HepG2 (cell line): Measurements from ENCODE around the gene ANKRD35.

Experiments
- JUN ChIP-seq: sonication (generic); formaldehyde crosslinking; IDR thresholded peaks from 2 replicates; pipeline ENCODE4 v1.4.0; 2020; ENCODE audit warnings: mild to moderate bottlenecking, missing genetic modification reagents
- NFE2L2 ChIP-seq: fragments of 150-350 bp; IDR thresholded peaks from 2 replicates; pipeline ENCODE4 v1.6.1; 2014; ENCODE audit warnings: low read length
- NR2F2 ChIP-seq: IDR thresholded peaks from 2 replicates; pipeline ENCODE4 v1.6.1; 2012; ENCODE audit warnings: low read depth, inconsistent platforms, borderline replicate concordance
- POLR2A ChIP-seq, 2 experiments: IDR thresholded peaks; 2 replicates each; pipeline ENCODE4 v1.6.1; 2011; ENCODE audit warnings: low read depth in 2 of 2, low read length in 2 of 2, mild to moderate bottlenecking in 1 of 2, moderate library complexity in 1 of 2; ENCODE audit not compliant: insufficient read depth in 1 of 2
- RAD51 ChIP-seq: fragments of 450-650 bp; IDR thresholded peaks from 2 replicates; pipeline ENCODE4 v1.6.1; 2016; ENCODE audit warnings: borderline replicate concordance
- TF ChIP-seq, protein P1 (sequence below): sonication (generic); formaldehyde crosslinking; IDR thresholded peaks from 2 replicates; pipeline ENCODE4 v1.9.0; 2021; ENCODE audit warnings: missing genetic modification reagents, mild to moderate bottlenecking, borderline replicate concordance

DNA sequence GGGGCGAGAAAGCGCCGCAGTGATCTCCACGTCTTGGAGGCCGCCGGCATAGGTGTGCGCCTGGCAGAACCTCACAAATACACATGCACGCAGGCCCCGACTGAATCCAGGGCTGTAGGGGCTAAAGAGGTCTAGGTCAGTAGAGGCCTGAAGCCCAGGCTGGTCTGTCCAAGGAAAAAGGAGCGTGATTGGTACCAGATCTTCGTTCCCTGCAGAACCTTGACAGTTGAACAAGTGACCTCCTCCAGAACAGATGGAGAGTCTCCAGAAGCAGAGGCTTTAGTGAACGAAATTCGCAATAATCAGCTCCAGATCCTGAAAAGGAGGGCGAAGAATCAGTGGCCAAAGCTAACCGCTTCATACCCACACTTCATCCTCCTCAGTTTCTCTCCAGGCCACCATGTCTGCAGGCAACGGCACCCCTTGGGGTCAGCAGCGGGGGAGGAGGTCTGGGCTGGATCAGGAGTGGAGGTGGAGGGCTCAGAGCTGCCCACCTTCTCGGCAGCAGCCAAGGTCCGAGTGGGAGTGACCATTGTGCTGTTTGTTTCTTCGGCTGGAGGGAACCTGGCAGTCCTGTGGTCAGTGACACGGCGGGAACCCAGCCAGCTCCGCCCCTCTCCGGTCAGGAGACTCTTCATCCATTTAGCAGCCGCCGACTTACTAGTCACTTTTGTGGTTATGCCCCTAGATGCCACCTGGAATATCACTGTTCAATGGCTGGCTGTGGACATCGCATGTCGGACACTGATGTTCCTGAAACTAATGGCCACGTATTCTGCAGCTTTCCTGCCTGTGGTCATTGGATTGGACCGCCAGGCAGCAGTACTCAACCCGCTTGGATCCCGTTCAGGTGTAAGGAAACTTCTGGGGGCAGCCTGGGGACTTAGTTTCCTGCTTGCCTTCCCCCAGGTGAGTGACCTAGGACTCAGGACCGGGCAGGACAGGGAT is 33.6 kb upstream of the ANKRD35 start:
- TF ChIP-seq POLR2A (IDR thresholded peaks at IDR 0.05; ENCODE audit: insufficient read depth in 1 of 2, low read depth in 2 of 2, low read length in 2 of 2) (peak in 1 of 2 experiments; percentile 26; a peak in 1 of 4 replicates), NFE2L2 (no peak), RAD51 (no peak), JUN (CRISPR knock-in tag) (no peak), NR2F2 (no peak)
- TF ChIP-seq, protein P1, sequence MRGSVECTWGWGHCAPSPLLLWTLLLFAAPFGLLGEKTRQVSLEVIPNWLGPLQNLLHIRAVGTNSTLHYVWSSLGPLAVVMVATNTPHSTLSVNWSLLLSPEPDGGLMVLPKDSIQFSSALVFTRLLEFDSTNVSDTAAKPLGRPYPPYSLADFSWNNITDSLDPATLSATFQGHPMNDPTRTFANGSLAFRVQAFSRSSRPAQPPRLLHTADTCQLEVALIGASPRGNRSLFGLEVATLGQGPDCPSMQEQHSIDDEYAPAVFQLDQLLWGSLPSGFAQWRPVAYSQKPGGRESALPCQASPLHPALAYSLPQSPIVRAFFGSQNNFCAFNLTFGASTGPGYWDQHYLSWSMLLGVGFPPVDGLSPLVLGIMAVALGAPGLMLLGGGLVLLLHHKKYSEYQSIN (CRISPR knock-in tag): no peak
